Smooth muscle cell (in vitro differentiated cells): ENCODE measurements around the gene WIZ. TPM values are rescaled to one million over a fixed set of nuclear protein-coding genes. Genes with fewer than 3 reads are reported as not detected.

Experiments used
- DNase-seq: peaks from one replicate; lab custom pipeline; 2025; ENCODE audit not compliant: unreplicated experiment; lab: John Stamatoyannopoulos, UW
- H2AFZ ChIP-seq: fragments of 200-600 bp; sonication (generic); 2 replicates; pipeline ENCODE4 v1.6.0; 2016; ENCODE audit warnings: antibody characterized with exemption, low read depth, mild to moderate bottlenecking
- H3F3A ChIP-seq: fragments of 200-600 bp; sonication (generic); 2 replicates; pipeline ENCODE4 v1.6.0; 2017; ENCODE audit warnings: antibody characterized with exemption, low read depth
- H3K27ac ChIP-seq: fragments of 200-600 bp; sonication (generic); 2 replicates; pipeline ENCODE4 v1.5.1; 2016; ENCODE audit warnings: low read depth, mild to moderate bottlenecking
- H3K27me3 ChIP-seq: fragments of 200-600 bp; sonication (generic); 2 replicates; pipeline ENCODE4 v1.6.1; 2016; ENCODE audit warnings: low read depth, mild to moderate bottlenecking
- H3K36me3 ChIP-seq: fragments of 200-600 bp; sonication (generic); 2 replicates; pipeline ENCODE4 v1.5.1; 2016; ENCODE audit warnings: low read depth
- H3K4me1 ChIP-seq: fragments of 200-600 bp; sonication (generic); 2 replicates; pipeline ENCODE4 v1.5.1; 2016; ENCODE audit warnings: low read depth
- H3K4me2 ChIP-seq: fragments of 200-600 bp; sonication (generic); 2 replicates; pipeline ENCODE4 v1.6.0; 2016; ENCODE audit warnings: mild to moderate bottlenecking
- H3K4me3 ChIP-seq: fragments of 200-600 bp; sonication (generic); 2 replicates; pipeline ENCODE4 v1.5.1; 2016; ENCODE audit warnings: mild to moderate bottlenecking
- H3K79me2 ChIP-seq: fragments of 200-600 bp; sonication (generic); 2 replicates; pipeline ENCODE4 v1.6.0; 2016; ENCODE audit warnings: low read depth, mild to moderate bottlenecking
- H3K9ac ChIP-seq: fragments of 200-600 bp; sonication (generic); 2 replicates; pipeline ENCODE4 v1.6.0; 2016; ENCODE audit warnings: low read depth
- H3K9me3 ChIP-seq: fragments of 200-600 bp; sonication (generic); replicated peaks from 2 replicates; pipeline ENCODE4 v1.5.1; 2016; ENCODE audit warnings: low read depth
- H4K20me1 ChIP-seq: fragments of 200-600 bp; sonication (generic); 2 replicates; pipeline ENCODE4 v1.6.0; 2016; ENCODE audit warnings: low read depth
- WGBS: methylation state at CpG from one replicate; pipeline ENCODE4 v1.1.7; 2016; ENCODE audit warnings: low lambda C conversion rate; 5-methylcytosine and 5-hydroxymethylcytosine counted together
- polyA plus RNA-seq: library from polyadenylated mRNA; unstranded; fragments of >200 nt; fragmentation: Nextera tagmentation; extraction: Ambion mirVana; gene quantifications from 2 replicates; pipeline ENCODE4 v1.2.1, GENCODE V29; 2016
- total RNA-seq: library from RNA; depleted of rRNA; stranded (reverse); fragments of >200 nt; gene quantifications from 2 replicates; pipeline ENCODE4 v1.2.3, GENCODE V29; 2014
- TF ChIP-seq, protein P1 (sequence below): fragments of 200-600 bp; sonication (generic); IDR thresholded peaks from 2 replicates; pipeline ENCODE4 v1.5.1; 2017; ENCODE audit warnings: borderline replicate concordance, mild to moderate bottlenecking, antibody characterized with exemption; ENCODE audit not compliant: insufficient read depth, poor library complexity, severe bottlenecking

Gene WIZ
- total and polyA plus RNA-seq, 2 experiments from 2014 or later: 23.1 to 40.5 TPM

GRCh38 chr19:15437355-15438123 lies 12.2 kb downstream of the WIZ start:
- H3K27me3 ChIP-seq: no peaks in the 10 kb centered on the region
- DNase-seq: no peak
- H3F3A ChIP-seq: peaks cover 4% of the 10 kb centered on the region
- TF ChIP-seq, protein P1, sequence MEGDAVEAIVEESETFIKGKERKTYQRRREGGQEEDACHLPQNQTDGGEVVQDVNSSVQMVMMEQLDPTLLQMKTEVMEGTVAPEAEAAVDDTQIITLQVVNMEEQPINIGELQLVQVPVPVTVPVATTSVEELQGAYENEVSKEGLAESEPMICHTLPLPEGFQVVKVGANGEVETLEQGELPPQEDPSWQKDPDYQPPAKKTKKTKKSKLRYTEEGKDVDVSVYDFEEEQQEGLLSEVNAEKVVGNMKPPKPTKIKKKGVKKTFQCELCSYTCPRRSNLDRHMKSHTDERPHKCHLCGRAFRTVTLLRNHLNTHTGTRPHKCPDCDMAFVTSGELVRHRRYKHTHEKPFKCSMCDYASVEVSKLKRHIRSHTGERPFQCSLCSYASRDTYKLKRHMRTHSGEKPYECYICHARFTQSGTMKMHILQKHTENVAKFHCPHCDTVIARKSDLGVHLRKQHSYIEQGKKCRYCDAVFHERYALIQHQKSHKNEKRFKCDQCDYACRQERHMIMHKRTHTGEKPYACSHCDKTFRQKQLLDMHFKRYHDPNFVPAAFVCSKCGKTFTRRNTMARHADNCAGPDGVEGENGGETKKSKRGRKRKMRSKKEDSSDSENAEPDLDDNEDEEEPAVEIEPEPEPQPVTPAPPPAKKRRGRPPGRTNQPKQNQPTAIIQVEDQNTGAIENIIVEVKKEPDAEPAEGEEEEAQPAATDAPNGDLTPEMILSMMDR: no peak
- H3K79me2 ChIP-seq: no peaks in the 10 kb centered on the region
- H3K9me3 ChIP-seq: no peaks in the 10 kb centered on the region
- WGBS: 93% methylated on average over 10 of the region's 10 CpGs
- no peak overlapping the region for H3K9ac ChIP-seq
- no peak overlapping the region for H3K27ac ChIP-seq
- no peaks in the 10 kb centered on the region for H3K36me3 ChIP-seq
- no peak overlapping the region for H3K4me2 ChIP-seq
- H4K20me1 ChIP-seq: no peaks in the 10 kb centered on the region
- peaks cover 5% of the 10 kb centered on the region for H3K4me1 ChIP-seq
- no peak overlapping the region for H2AFZ ChIP-seq
- no peak overlapping the region for H3K4me3 ChIP-seq

DNA sequence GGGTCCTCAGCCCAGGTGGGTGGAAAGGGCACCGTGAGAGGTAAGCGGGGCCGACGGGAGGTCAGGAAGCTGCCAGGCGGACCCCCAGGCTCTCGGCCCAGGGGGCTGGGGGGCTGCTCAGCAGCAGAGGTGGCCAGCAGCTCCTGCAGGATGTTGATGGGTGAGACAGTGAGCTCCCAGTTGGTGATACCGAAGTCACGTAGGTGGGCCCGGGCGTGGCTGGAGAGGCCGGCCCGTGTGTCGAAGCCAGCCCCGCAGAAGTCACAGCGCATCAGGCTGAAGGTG lies 13.0 kb downstream of the WIZ start:
- Histone ChIP-seq H3K9ac (no peak overlapping the region), H3F3A (peaks cover 4% of the 10 kb centered on the region), H3K27me3 (no peaks in the 10 kb centered on the region), H2AFZ (no peak overlapping the region), H3K4me3 (no peak overlapping the region), H3K36me3 (no peaks in the 10 kb centered on the region), H3K9me3 (no peaks in the 10 kb centered on the region), H4K20me1 (peaks cover 1% of the 10 kb centered on the region), H3K4me1 (peaks cover 5% of the 10 kb centered on the region), H3K27ac (no peak overlapping the region), H3K4me2 (no peak overlapping the region), H3K79me2 (peaks cover 5% of the 10 kb centered on the region)
- TF ChIP-seq, protein P1: no peak
- 86% methylated on average over 15 of the region's 15 CpGs for WGBS
- no peak for DNase-seq

- H3K4me2 ChIP-seq: no peak overlapping the region
- peaks cover 10% of the 10 kb centered on the region for H3K79me2 ChIP-seq
- no peaks in the 10 kb centered on the region for H3K36me3 ChIP-seq
- peaks cover 4% of the 10 kb centered on the region for H3F3A ChIP-seq
- no peak overlapping the region for H3K27ac ChIP-seq
- TF ChIP-seq, protein P1: no peak
- DNase-seq: no peak
- H2AFZ ChIP-seq: no peak overlapping the region
- no peaks in the 10 kb centered on the region for H3K9me3 ChIP-seq
- WGBS: 86% methylated on average over 10 of the region's 10 CpGs
- peaks cover 11% of the 10 kb centered on the region for H3K4me1 ChIP-seq
- no peaks in the 10 kb centered on the region for H3K27me3 ChIP-seq
- H3K9ac ChIP-seq: no peak overlapping the region
- H4K20me1 ChIP-seq: peaks cover 7% of the 10 kb centered on the region
- H3K4me3 ChIP-seq: no peak overlapping the region
These were observed 13.5 kb downstream of the WIZ start for GRCh38 chr19:15436012-15436825.
